H1 (cell line): ENCODE measurements around the gene CEBPA. TPM values are rescaled to one million over a fixed set of nuclear protein-coding genes. Genes with fewer than 3 reads are reported as not detected.

ENCODE experiments used
- BRCA1 ChIP-seq: IDR thresholded peaks from 2 replicates; pipeline ENCODE4 v1.6.1; 2012; ENCODE audit warnings: low read depth, low read length, improper control_type of control experiment
- CTBP2 ChIP-seq: IDR thresholded peaks from 2 replicates; pipeline ENCODE4 v1.7.0; 2011; ENCODE audit warnings: borderline replicate concordance, mild to moderate bottlenecking, moderate library complexity, mixed read lengths, low read length; ENCODE audit not compliant: insufficient read depth, insufficient read length
- EGR1 ChIP-seq: IDR thresholded peaks from 2 replicates; pipeline ENCODE4 v1.6.1; 2011; ENCODE audit warnings: low read depth, low read length, borderline replicate concordance
- EP300 ChIP-seq, 2 experiments: IDR thresholded peaks; 1 replicate in 1 of 2; 2 replicates in 1 of 2; pipeline ENCODE4 v1.6.1; 2011 to 2012; ENCODE audit warnings: low read depth in 2 of 2, low read length in 2 of 2, mild to moderate bottlenecking in 2 of 2, borderline replicate concordance in 1 of 2, inconsistent platforms in 1 of 2, moderate library complexity in 1 of 2
- EZH2 ChIP-seq: fragments of 200-600 bp; sonication (generic); IDR thresholded peaks from 2 replicates; pipeline ENCODE4 v1.7.1; 2012; ENCODE audit warnings: low read depth, mild to moderate bottlenecking, moderate library complexity, low read length, inconsistent platforms; ENCODE audit not compliant: severe bottlenecking
- HDAC2 ChIP-seq, 2 experiments: fragments of 300-600 bp in 1 of 2; sonication (generic) in 1 of 2; IDR thresholded peaks; 2 replicates each; pipeline ENCODE4 v1.6.1; 2011 to 2012; ENCODE audit warnings: low read depth in 2 of 2, low read length in 2 of 2, mild to moderate bottlenecking in 2 of 2, moderate library complexity in 2 of 2, borderline replicate concordance in 1 of 2, inconsistent platforms in 1 of 2
- JUND ChIP-seq: IDR thresholded peaks from 2 replicates; pipeline ENCODE4 v1.6.1; 2011; ENCODE audit warnings: mild to moderate bottlenecking, improper control_type of control experiment, low read length
- KDM1A ChIP-seq: fragments of 200-600, 300-600 bp; sonication (generic); IDR thresholded peaks from 2 replicates; pipeline ENCODE4 v1.7.1; 2016; ENCODE audit warnings: mild to moderate bottlenecking, low read length, borderline replicate concordance
- KDM4A ChIP-seq: IDR thresholded peaks from one replicate; pipeline ENCODE4 v1.7.1; 2012; ENCODE audit warnings: low read depth, mild to moderate bottlenecking, moderate library complexity, low read length, inconsistent platforms; ENCODE audit not compliant: severe bottlenecking
- NANOG ChIP-seq: IDR thresholded peaks from 2 replicates; pipeline ENCODE4 v1.6.1; 2011; ENCODE audit warnings: low read length, low read depth, mild to moderate bottlenecking, inconsistent platforms; ENCODE audit not compliant: insufficient read depth, poor library complexity, severe bottlenecking
- NRF1 ChIP-seq: IDR thresholded peaks from 2 replicates; pipeline ENCODE4 v1.6.1; 2011; ENCODE audit warnings: mild to moderate bottlenecking, low read depth, low read length, improper control_type of control experiment
- POLR2A ChIP-seq, 2 experiments: IDR thresholded peaks; 1 replicate in 1 of 2; 2 replicates in 1 of 2; pipeline ENCODE4 v1.6.1; 2011; ENCODE audit warnings: low read depth in 2 of 2, low read length in 2 of 2, mild to moderate bottlenecking in 2 of 2; ENCODE audit errors: control extremely low read depth in 1 of 2
- POLR2AphosphoS5 ChIP-seq: IDR thresholded peaks from 2 replicates; pipeline ENCODE4 v1.6.1; 2011; ENCODE audit warnings: low read depth, low read length
- RAD21 ChIP-seq, 2 experiments: IDR thresholded peaks in 1 of 2; conservative IDR thresholded peaks in 1 of 2; 2 replicates each; pipeline ENCODE4 v1.6.1; 2011; ENCODE audit warnings: low read depth in 2 of 2, low read length in 2 of 2, improper control_type of control experiment in 1 of 2, inconsistent platforms in 1 of 2, mild to moderate bottlenecking in 1 of 2, moderate library complexity in 1 of 2
- RXRA ChIP-seq: IDR thresholded peaks from 2 replicates; pipeline ENCODE4 v1.6.1; 2011; ENCODE audit warnings: low read depth, mild to moderate bottlenecking, low read length, moderate library complexity; ENCODE audit not compliant: insufficient read depth
- SIX5 ChIP-seq: IDR thresholded peaks from 2 replicates; pipeline ENCODE4 v1.6.1; 2011; ENCODE audit warnings: mild to moderate bottlenecking, low read depth, low read length
- SP1 ChIP-seq: IDR thresholded peaks from 2 replicates; pipeline ENCODE4 v1.6.1; 2011; ENCODE audit warnings: low read depth, low read length
- SP4 ChIP-seq: IDR thresholded peaks from 2 replicates; pipeline ENCODE4 v1.6.1; 2012; ENCODE audit warnings: low read length, inconsistent platforms
- TBP ChIP-seq: IDR thresholded peaks from 2 replicates; pipeline ENCODE4 v1.6.1; 2011; ENCODE audit warnings: low read depth, low read length, improper control_type of control experiment
- TCF12 ChIP-seq: IDR thresholded peaks from 2 replicates; pipeline ENCODE4 v1.6.1; 2011; ENCODE audit warnings: low read depth, mild to moderate bottlenecking, low read length
- TEAD4 ChIP-seq: IDR thresholded peaks from 2 replicates; pipeline ENCODE4 v1.6.1; 2012; ENCODE audit warnings: low read depth, low read length, inconsistent platforms, mixed read lengths
- YY1 ChIP-seq: IDR thresholded peaks from 2 replicates; pipeline ENCODE4 v1.6.1; 2011; ENCODE audit warnings: low read depth, mild to moderate bottlenecking, low read length
- polyA plus RNA-seq, 7 experiments: library from polyadenylated mRNA; depleted of rRNA in 3 of 7; stranded (reverse) in 5 of 7; unstranded in 2 of 7; fragments of >200 nt in 5 of 7; fragments of 200-250 nt in 2 of 7; gene quantifications; 1 replicate in 5 of 7; 2 replicates in 1 of 7; 4 replicates in 1 of 7; pipeline versions ENCODE4 v1.2.1 to v1.2.3, GENCODE V29; 2011 to 2013; ENCODE audit warnings: missing spikeins in 2 of 7, mixed read lengths in 2 of 7
- total RNA-seq: library from RNA; stranded (reverse); fragmentation: NEBNext Ultra II Directional; extraction: Animal tissue kit (Norgen Biotek cat#: 25700); gene quantifications from 2 replicates; pipeline ENCODE4 v1.2.1, GENCODE V29; 2021
- TF ChIP-seq, protein P1 (sequence below): IDR thresholded peaks from 2 replicates; pipeline ENCODE4 v1.6.1; 2011; ENCODE audit warnings: low read length, improper control_type of control experiment

CEBPA gene
- total and polyA plus RNA-seq, 2 of the 8 experiments (the other 6 are each of a cell fraction or from before 2014, with no cell fraction given) = 2.0 to 2.7 TPM

DNA sequence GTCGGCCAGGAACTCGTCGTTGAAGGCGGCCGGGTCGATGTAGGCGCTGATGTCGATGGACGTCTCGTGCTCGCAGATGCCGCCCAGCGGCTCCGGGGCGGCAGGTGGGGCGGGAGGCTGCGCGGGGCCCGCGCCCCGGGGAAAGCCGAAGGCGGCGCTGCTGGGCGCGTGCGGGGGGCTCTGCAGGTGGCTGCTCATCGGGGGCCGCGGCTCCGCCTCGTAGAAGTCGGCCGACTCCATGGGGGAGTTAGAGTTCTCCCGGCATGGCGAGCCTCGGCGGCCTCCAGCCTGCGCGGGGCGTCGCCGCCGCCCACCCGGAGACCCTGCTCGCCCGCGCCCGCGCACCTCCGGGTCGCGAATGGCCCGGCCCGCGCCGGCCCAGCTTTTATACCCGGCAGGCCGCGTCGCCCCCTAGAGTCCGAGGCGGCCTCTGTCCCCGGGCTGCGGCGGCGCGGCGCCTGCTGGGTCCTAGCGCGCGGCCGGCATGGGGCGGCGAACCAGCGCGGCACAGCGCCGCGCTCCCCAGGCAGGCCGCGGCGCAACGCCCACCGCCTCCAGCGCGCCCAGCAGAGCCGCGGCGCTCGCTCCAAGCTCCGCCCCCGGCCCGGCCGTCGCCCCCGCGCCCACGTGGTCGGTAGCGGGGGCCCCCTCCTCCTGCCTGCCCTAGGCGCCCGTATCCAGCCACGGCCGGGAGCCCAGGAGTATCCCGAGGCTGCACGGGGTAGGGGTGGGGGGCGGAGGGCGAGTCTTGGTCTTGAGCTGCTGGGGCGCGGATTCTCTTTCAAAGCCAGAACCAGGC is at the start of gene CEBPA (continued):
- TF ChIP-seq NRF1 (no peak), JUND (no peak), TEAD4 (no peak), RXRA (no peak), EP300 (IDR thresholded peaks at IDR 0.05; ENCODE audit: borderline replicate concordance in 1 of 2, low read depth in 2 of 2, low read length in 2 of 2) (0 out of 3 replicates have a peak, but pooled peaks of 1 of the 2 experiments have one; percentile 16), KDM1A (no peak), POLR2AphosphoS5 (peak; percentile 89), NANOG (no peak), SIX5 (no peak), EGR1 (peak; percentile 95), POLR2A (IDR thresholded peaks at IDR 0.05; ENCODE audit: control extremely low read depth in 1 of 2, low read depth in 2 of 2, low read length in 2 of 2) (peak in 1 of 2 experiments; percentile 98; a peak in 2 of 3 replicates), KDM4A (no peak), SP4 (no peak), SP1 (0 out of 2 replicates have a peak, but pooled peaks have one; percentile 50), TCF12 (0 out of 2 replicates have a peak, but pooled peaks have one; percentile 32), RAD21 (IDR thresholded peaks at IDR 0.05 in 1 of 2, conservative IDR thresholded peaks at IDR 0.05 in 1 of 2; ENCODE audit: low read depth in 2 of 2, low read length in 2 of 2) (peak; percentile 0 to 46; a peak in 2 of 4 replicates), HDAC2 (IDR thresholded peaks at IDR 0.05; ENCODE audit: borderline replicate concordance in 1 of 2, low read depth in 2 of 2, low read length in 2 of 2) (no peak; a peak in 1 of 4 replicates), YY1 (no peak), CTBP2 (peak; percentile 77), EZH2 (no peak), TBP (peak; percentile 95), BRCA1 (no peak)
- TF ChIP-seq, protein P1, sequence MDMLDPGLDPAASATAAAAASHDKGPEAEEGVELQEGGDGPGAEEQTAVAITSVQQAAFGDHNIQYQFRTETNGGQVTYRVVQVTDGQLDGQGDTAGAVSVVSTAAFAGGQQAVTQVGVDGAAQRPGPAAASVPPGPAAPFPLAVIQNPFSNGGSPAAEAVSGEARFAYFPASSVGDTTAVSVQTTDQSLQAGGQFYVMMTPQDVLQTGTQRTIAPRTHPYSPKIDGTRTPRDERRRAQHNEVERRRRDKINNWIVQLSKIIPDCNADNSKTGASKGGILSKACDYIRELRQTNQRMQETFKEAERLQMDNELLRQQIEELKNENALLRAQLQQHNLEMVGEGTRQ = peak; percentile 49; the same call in 1 of the 2 replicates
